ENCODE measurements around the gene SSBP4.

SSBP4 gene

DNA sequence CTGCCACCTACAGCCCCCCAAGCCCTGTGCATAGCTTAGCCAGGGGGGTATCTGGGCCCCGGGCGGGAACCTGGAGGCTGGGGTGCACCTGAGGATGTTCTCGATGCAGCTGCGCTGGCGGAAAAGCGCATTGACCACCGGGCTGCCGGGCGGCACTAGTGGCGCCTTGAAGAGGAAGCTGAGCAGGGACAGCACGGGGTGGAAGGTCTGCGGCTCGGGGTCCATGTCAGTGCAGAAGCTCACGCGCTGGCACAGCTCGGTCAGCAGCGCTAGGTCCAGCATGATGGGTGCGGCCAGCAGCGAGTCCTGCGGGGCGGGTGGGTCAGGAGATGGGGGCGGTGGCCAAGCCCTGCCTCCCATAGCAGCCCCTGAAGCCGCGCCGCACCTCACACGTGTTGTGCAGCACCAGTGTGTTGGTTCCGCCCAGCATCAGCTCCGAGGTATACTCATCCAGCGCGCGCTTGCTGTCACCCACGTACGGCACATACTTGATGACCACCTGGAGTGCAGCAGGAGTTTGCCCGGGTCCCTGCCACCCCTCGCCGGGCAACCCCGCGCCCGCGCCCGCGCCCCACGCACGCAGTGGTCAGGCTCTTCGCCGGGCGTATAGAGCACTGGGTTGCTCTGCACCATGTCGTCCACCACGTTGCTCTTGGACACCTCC lies 16.1 kb downstream of the SSBP4 start:
- no peak for TF ChIP-seq SIN3A (IDR thresholded peaks at IDR 0.05; ENCODE audit: borderline replicate concordance, insufficient read depth, low read length)
- TF ChIP-seq, protein P1, sequence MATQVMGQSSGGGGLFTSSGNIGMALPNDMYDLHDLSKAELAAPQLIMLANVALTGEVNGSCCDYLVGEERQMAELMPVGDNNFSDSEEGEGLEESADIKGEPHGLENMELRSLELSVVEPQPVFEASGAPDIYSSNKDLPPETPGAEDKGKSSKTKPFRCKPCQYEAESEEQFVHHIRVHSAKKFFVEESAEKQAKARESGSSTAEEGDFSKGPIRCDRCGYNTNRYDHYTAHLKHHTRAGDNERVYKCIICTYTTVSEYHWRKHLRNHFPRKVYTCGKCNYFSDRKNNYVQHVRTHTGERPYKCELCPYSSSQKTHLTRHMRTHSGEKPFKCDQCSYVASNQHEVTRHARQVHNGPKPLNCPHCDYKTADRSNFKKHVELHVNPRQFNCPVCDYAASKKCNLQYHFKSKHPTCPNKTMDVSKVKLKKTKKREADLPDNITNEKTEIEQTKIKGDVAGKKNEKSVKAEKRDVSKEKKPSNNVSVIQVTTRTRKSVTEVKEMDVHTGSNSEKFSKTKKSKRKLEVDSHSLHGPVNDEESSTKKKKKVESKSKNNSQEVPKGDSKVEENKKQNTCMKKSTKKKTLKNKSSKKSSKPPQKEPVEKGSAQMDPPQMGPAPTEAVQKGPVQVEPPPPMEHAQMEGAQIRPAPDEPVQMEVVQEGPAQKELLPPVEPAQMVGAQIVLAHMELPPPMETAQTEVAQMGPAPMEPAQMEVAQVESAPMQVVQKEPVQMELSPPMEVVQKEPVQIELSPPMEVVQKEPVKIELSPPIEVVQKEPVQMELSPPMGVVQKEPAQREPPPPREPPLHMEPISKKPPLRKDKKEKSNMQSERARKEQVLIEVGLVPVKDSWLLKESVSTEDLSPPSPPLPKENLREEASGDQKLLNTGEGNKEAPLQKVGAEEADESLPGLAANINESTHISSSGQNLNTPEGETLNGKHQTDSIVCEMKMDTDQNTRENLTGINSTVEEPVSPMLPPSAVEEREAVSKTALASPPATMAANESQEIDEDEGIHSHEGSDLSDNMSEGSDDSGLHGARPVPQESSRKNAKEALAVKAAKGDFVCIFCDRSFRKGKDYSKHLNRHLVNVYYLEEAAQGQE (IDR thresholded peaks at IDR 0.05; ENCODE audit: insufficient read depth in 1 of 2, low read depth in 2 of 2, low read length in 2 of 2), result no peak
- no peak for TF ChIP-seq POLR2AphosphoS5 (IDR thresholded peaks at IDR 0.05; ENCODE audit: low read depth, low read length)
- TF ChIP-seq TAF1 (IDR thresholded peaks at IDR 0.05; ENCODE audit: borderline replicate concordance, insufficient read depth, low read length), result no peak
- no peak for TF ChIP-seq FOXP2 (optimal IDR thresholded peaks at IDR 0.05; ENCODE audit: borderline replicate concordance, extremely low read depth, extremely low read length, insufficient read depth)

DNA sequence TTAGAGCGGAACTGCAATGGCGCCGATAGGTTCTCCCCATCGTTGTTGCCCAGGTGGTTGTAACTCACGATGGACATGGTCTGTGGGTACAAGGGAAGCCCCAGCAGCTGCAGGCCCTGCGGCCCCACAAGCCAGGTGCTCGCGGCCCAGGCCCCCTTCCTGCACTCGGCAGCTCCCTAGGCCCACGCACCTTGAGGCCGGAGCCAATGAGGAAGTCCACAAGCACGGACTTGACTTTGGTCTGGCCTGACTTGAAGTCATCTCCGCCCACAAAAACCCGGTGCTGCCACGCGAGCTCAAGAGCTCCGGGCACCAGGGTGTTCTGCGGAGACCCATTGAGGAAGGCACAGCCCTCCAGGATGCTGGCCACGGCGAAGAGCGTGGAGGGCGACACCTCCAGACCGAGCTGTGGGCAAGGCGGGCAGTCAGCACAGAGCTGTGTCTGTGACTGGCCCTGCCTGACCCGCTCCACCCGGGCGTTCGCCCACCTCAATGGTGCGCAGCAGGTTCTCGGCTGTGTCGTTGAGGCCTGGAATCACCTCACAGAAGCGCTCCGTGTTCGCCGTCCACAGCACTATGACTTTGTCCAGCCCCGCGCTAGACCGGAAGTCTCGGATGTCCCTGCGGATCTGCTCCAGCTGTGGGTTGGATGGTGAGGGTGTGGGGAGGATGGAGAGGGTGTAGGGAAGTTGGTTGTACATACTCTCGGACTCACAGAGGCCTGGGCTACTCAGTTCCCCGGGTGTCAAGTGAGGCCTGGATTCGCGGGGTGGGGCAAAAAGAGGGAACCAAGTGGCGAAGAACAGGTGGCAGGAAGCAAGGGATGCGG lies 16.9 kb downstream of the SSBP4 start:
- TF ChIP-seq TAF1 (IDR thresholded peaks at IDR 0.05; ENCODE audit: borderline replicate concordance, insufficient read depth, low read length) (no peak), SIN3A (IDR thresholded peaks at IDR 0.05; ENCODE audit: borderline replicate concordance, insufficient read depth, low read length) (no peak), FOXP2 (optimal IDR thresholded peaks at IDR 0.05; ENCODE audit: borderline replicate concordance, extremely low read depth, extremely low read length, insufficient read depth) (no peak), POLR2AphosphoS5 (IDR thresholded peaks at IDR 0.05; ENCODE audit: low read depth, low read length) (no peak)
- TF ChIP-seq, protein P1 (IDR thresholded peaks at IDR 0.05; ENCODE audit: insufficient read depth in 1 of 2, low read depth in 2 of 2, low read length in 2 of 2), result no peak

DNA sequence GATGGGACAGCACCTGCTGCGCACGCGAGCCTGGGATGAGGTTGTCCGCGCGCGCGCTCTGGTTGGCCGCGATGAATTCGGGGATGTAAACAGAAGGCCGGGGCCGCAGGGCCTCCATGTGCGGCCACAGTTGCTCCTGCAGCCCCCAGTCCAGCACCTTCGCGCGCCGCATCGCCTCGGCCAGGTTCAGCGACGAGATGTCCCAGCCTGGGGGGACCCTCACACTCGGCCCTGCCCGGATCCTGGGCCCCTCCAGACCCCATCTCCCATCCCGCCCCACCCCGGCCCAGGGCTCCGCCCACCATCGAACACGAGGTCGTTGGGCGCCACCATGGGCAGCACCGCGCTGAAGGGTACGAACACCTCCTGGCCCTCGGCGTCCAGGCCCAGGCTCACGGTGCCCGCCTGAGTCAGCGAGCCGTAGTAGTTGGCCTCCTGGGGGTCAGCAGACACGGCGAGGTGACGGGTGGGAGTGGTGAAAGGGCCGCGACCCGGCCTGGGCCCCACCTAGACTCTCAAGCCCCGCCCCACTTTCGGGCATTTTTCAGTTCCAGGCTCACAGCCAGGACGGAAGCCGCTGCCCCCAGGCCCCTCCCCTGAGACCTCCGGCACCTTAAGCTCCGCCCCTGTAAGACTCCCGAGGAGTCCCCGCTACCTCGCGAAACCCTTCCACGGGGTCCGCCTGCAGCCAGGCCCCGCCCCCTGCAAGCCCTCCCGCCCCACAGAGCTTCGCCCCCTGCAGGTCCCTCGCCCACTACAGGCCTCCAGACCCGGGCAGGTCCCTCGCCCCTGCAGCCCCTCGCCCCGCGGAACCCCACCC lies 17.7 kb downstream of the SSBP4 start:
- TF ChIP-seq, protein P1 (IDR thresholded peaks at IDR 0.05; ENCODE audit: insufficient read depth in 1 of 2, low read depth in 2 of 2, low read length in 2 of 2), result no peak
- TF ChIP-seq SIN3A (IDR thresholded peaks at IDR 0.05; ENCODE audit: borderline replicate concordance, insufficient read depth, low read length) (no peak), POLR2AphosphoS5 (IDR thresholded peaks at IDR 0.05; ENCODE audit: low read depth, low read length) (no peak; the same call in 1 of the 2 replicates), TAF1 (IDR thresholded peaks at IDR 0.05; ENCODE audit: borderline replicate concordance, insufficient read depth, low read length) (no peak), FOXP2 (optimal IDR thresholded peaks at IDR 0.05; ENCODE audit: borderline replicate concordance, extremely low read depth, extremely low read length, insufficient read depth) (no peak)

DNA sequence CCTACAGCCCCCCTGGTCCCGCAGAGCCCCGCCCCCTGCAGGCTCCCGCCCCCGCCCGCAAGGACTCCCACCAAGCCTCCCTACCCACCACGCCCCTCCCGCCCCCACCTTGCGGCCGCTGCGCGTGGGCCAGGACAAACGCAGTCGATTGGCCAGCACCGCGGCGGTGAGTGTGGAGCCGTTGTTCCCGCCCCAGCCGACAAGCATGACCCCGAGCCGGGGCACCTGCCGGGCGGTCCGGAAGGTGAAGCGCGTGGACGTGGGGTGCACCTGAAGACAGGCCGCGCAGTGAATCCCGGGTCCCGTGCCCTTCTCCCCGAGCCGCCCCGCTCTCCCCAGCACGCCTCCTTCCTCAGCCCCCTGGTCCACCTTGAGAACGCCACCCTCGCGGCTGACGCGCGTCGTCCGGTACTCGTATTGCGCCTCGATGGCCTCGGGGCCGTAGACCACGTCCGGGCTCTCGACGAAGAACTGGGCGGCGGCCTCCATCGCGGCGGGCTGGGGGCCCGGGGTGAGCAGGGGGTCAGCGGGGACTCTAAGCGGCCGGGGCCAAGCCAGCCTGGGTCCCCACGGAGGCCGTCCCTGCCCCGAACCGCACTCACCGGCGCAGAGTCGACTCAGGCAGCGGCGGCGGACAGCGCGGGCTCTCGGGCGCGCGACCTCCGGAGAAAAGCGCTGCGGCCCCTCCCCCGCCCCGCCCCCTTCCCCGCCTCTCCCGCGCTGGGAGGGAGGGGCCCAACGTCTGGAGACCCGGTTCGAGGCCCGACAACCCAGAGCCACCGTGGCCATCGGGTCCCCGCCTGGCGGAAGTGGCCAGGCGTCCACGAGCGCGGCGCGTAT lies 18.5 kb downstream of the SSBP4 start, which contains the start of gene ISYNA1:
Gene ISYNA1 (minus strand): TSS at position 643 of the 840 bp plus-strand sequence. CDS start 154 bp downstream, at position 489.
- TF ChIP-seq POLR2AphosphoS5 (IDR thresholded peaks at IDR 0.05; ENCODE audit: low read depth, low read length) (peak; percentile 44; the same call in 1 of the 2 replicates), FOXP2 (optimal IDR thresholded peaks at IDR 0.05; ENCODE audit: borderline replicate concordance, extremely low read depth, extremely low read length, insufficient read depth) (no peak), TAF1 (IDR thresholded peaks at IDR 0.05; ENCODE audit: borderline replicate concordance, insufficient read depth, low read length) (no peak)

Data from PFSK-1 (cell line).